ENCODE measurements around the gene UNC119.

GRCh38 chr17:28573966-28574480 is 21.6 kb upstream of the UNC119 start:
- no peak for TF ChIP-seq CTCF (IDR thresholded peaks at IDR 0.05)
- TF ChIP-seq POLR2A (IDR thresholded peaks at IDR 0.05), result no peak

All from adrenal gland (tissue), 5 donors.